Activated gamma-delta T cell treated with Interleukin-2 at 50 U/mL for 16 hours (primary cell): Measurements from ENCODE around the gene RCAN1.

Experiments used
- DNase-seq: peaks from one replicate; pipeline ENCODE4 v3.0.0-alpha.2; 2020

Gene RCAN1

DNA sequence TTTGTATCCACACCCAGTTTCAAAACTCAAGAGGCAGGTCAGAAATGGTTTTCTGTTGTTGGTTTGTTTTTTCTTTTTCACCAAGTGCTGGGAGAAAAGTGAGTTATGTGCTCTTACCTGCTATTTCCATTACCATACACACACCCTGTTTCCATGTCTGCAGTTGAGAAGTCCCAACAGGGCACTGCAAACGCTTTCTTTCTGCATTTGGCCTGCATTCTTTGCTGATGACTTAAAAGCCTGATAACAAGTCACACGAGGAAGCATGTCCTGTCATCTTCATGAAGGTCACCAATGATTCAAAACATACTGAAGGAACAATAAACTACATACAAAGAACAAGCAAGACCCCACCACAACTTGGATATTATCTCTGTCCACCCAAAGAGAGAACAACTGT is 78.1 kb downstream of the RCAN1 start:
- no peak for DNase-seq

DNA sequence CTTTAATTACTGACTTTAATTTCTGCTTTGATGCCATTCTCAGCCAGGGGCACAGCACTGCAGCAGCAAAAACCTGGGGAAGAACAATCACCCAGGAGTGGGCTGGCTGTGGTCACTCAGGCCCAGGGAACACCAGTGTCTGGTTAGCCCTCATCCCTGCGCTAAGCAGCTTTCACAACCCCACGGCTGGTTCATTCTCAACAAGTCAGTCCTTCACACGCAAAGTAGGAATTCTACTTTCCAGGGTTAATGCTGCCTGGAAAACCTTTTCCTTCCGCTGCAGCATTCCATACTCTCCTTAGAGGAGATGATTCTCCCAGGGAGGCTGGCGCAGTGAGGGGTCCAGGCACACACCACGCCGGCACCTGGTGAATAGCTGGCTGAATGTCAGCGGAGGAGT is 78.6 kb downstream of the RCAN1 start:
- no peak for DNase-seq

GRCh38 chr21:34535886-34536285 is 79.0 kb downstream of the RCAN1 start:
- no peak for DNase-seq

DNA sequence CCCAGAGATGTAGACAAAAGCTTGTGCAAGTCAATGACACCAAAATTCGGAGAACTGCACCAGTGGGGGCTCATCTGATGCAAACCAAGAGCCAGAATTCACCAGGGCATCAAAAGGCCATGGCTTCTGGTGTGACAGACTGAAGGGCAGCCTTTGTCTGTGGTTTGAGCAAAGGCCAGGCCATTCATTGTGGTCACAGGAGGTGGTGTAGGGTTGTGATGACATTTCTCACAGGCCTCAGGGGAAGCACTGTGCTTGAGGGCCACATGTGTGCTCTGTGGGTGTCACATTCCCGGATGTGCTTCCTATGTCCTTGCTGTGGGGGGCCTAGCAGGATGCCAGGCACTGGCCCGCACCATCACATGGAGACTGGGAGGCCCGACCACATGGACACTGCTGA is 80.4 kb downstream of the RCAN1 start:
- no peak for DNase-seq

GRCh38 chr21:34533938-34534337 is 81.0 kb downstream of the RCAN1 start:
- DNase-seq = no peak

DNA sequence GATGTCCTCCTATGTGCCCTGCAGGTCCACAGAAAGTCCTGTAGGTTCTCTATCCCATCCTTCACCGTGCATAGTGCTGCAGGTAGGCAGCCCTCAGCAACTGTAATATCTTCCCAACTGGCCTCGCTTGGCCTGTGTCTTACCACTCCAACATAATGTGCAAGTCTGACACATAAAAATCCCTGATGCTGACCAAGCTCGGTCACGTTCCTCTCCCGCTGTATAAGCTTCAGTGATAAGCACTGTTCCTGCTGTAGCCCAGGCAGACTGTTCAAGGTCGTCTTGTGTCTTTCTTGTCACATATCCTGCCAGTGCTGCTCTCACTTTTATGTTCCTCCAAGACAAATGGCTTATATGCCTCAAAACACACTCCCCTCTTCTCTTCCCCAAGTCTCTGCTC is 83.5 kb downstream of the RCAN1 start:
- no peak for DNase-seq

DNA sequence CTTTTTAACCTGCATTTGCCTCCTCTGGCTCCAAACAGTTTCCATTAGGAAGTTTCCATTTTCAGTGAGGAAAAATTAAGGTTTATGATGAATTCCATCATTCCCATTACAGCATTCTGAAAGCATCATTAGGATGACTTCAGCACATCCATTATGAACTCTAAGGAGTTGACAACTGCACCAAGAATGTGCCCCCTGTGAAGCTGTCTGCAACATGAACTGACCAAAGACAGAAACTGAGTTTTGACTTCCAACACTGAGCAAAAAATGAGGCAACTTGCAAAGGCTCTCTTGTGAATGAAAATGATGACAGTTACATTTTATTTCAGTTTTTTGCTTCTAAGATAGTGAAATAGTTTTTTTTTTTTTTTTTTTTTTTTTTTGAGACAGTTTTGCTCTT is 84.7 kb downstream of the RCAN1 start:
- no peak for DNase-seq

DNA sequence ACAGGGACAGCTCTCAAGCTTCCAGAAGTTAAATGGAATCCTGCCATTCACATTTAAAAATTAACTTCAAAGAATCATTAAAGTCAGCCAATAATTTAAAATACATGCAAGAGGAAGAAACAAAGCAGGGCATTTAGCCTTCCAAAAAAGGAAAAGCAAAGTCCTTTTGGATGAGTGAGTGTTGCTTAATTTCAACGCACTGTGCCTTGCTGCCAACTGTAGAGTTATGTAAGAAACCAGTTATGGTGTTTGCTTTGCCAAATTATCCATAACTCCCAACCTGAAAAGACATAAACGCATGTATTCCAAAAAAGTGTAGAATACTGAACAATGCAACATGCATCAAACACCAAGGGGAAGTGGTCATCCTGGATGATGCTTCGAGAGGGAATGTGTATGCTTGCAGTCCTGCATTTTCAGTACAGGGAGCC is 86.8 kb downstream of the RCAN1 start:
- DNase-seq = no peak

GRCh38 chr21:34526618-34527290 is 88.2 kb downstream of the RCAN1 start:
- no peak for DNase-seq

DNA sequence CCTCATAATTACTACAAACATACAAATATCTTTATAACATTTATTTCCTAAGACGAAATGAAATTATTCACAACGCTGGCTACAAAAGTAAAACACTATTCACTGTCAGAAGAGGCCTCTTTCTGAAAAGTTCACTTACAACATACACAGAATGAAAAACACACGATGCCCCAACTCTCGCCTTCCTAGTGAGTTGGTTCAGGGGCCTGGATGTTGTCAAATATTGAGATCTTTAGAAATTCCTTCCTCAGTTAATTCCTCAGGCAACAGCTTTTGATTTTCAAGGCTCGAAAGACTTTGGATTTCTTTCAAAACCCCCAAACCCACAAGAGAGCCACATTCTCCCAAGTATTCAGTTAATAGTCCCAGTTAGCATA is 88.7 kb downstream of the RCAN1 start:
- DNase-seq = no peak

GRCh38 chr21:34524646-34525601 is 90.0 kb downstream of the RCAN1 start:
- DNase-seq = no peak

- DNase-seq = no peak
Measured at GRCh38 chr21:34523019-34523555, 91.8 kb downstream of the RCAN1 start.

GRCh38 chr21:34522284-34522683 is 92.6 kb downstream of the RCAN1 start:
- DNase-seq = no peak

DNA sequence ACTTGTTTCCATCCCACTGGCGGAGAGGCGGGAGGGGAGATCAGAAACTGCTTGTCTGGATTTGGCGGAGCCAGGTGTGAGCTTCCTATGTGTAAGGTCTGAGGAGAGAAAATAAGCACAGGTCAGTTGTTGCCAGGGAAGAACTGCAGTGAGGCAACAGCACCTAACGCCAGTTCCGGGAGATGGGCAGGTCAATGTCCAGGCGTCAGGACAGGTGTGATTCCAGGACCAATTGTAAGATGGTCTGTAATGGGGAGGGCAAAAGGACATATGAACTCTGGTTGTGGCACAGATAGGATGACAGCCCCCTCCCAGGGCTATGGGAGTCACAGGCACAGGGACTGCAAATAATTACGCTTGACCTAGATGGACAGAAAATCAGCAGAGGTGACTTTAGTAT is 93.4 kb downstream of the RCAN1 start:
- no peak for DNase-seq

DNA sequence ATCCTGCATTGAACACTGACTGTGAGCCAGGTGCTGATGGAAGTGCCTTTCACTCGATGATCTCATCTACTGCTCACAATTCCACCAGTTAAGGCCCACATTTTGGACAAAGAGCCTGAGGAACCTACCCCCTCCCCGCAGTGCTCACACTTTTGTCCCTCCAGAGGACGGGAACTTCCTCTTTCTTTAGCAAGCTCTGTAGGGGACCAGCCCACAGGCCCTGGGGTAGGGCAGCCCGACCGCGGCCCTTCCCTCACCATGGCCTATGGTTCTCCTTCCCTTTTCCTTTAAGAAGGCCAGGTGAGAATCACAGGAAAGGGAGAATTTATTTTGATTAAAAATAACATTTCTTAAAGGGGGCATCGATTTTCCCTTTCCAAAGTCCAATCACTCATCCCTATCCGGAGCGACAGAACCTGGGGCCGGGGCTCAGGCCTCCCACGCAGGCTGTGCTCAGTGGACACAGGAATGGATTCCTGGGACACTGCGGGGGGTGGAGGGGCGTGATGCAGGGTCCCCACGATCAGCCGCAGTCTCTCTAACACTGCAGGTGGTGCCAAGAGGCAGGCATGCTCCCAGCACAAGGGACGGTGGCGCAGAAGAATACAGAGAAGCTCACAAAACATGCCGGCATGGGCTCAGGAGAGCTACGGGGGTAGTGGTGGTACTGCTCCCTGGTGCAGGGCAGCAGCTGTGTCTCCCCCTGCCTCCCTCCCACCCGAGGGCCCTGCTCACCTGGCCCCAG is 94.0 kb downstream of the RCAN1 start:
- no peak for DNase-seq

- no peak for DNase-seq
Measured at GRCh38 chr21:34520281-34520680, 94.6 kb downstream of the RCAN1 start.

- no peak for DNase-seq
Measured at GRCh38 chr21:34519694-34520093, 95.2 kb downstream of the RCAN1 start.

DNA sequence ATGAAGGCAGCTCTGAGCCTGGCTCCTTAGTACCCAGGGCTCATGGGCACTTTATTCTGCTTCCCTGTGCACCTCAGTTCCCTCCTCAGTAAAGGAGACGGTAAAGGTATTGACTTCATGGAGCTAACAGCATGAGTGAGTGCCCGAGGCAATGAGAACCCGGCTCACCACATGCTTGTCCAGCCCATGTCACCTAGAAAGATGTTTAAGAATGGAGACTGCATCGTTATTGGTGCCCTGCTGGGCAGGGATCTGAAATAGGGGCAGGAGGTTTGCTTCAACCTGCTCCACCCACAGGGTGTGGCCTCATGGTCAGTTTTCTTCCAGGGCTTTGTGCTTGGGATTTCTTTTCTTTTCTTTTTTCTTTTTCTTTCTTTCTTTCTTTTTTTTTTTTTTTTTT is 95.9 kb downstream of the RCAN1 start:
- DNase-seq = no peak

GRCh38 chr21:34518301-34518700 is 96.6 kb downstream of the RCAN1 start:
- no peak for DNase-seq

- DNase-seq = no peak
Measured at GRCh38 chr21:34517491-34518245, 97.2 kb downstream of the RCAN1 start.

GRCh38 chr21:34517039-34517438 is 97.9 kb downstream of the RCAN1 start:
- no peak for DNase-seq

GRCh38 chr21:34514576-34515115 is 100.3 kb downstream of the RCAN1 start:
- no peak for DNase-seq
